Gastrocnemius medialis (tissue), 4 donors: ENCODE results near the gene TH. TPM values are rescaled to one million over a fixed set of nuclear protein-coding genes. Genes with fewer than 3 reads are reported as not detected.

ENCODE experiments used
- ATAC-seq, 2 donors: fragments of 150-250 bp; one replicate each; pipeline ENCODE4 v1.9.1; 2016
- DNase-seq, 2 donors: peaks; one replicate each; pipeline ENCODE4 v3.0.0-alpha.2; 2019
- H3K27ac ChIP-seq, 4 donors: fragments of 200-600 bp; sonication (generic); 1 replicate in 1 of 4; 2 replicates in 3 of 4; pipeline ENCODE4 v1.5.1; 2016 to 2018; ENCODE audit warnings: mild to moderate bottlenecking in 2 of 4, moderate library complexity in 1 of 4
- H3K27me3 ChIP-seq, 3 donors: fragments of 200-600 bp; sonication (generic) in 2 of 3; 1 replicate in 1 of 3; 2 replicates in 2 of 3; pipeline versions ENCODE4 v1.5.1 to v1.6.0; 2016 to 2019; ENCODE audit warnings: mild to moderate bottlenecking in 1 of 3, moderate library complexity in 1 of 3
- H3K36me3 ChIP-seq, 2 donors: fragments of 200-600 bp; sonication (generic) in 1 of 2; one replicate each; pipeline ENCODE4 v1.5.1; 2017 to 2018
- H3K4me1 ChIP-seq, 2 donors: fragments of 200-600 bp; sonication (generic) in 1 of 2; one replicate each; pipeline ENCODE4 v1.5.1; 2016 to 2017; ENCODE audit warnings: mild to moderate bottlenecking in 2 of 2
- H3K4me3 ChIP-seq, 4 donors: fragments of 200-600 bp; sonication (generic) in 3 of 4; 1 replicate in 1 of 4; 2 replicates in 3 of 4; pipeline ENCODE4 v1.5.1; 2016 to 2019; ENCODE audit warnings: mild to moderate bottlenecking in 2 of 4
- H3K9me3 ChIP-seq, 3 donors: fragments of 200-600 bp; sonication (generic) in 2 of 3; 1 replicate in 1 of 3; 2 replicates in 2 of 3; pipeline ENCODE4 v1.5.1; 2016 to 2019
- CTCF ChIP-seq, 5 experiments: fragments of 450-650 bp in 3 of 5; fragments of 200-600 bp in 2 of 5; sonication (generic) in 2 of 5; IDR thresholded peaks in 4 of 5; conservative IDR thresholded peaks in 1 of 5; 1 replicate in 4 of 5; 2 replicates in 1 of 5; pipeline ENCODE4 v1.5.1; 2016 to 2019; ENCODE audit warnings: antibody characterized with exemption in 5 of 5, mild to moderate bottlenecking in 3 of 5, moderate library complexity in 3 of 5
- POLR2A ChIP-seq, 2 donors: fragments of 450-650 bp; IDR thresholded peaks; one replicate each; pipeline ENCODE4 v1.6.1; 2017; ENCODE audit warnings: antibody characterized with exemption in 2 of 2, mild to moderate bottlenecking in 2 of 2, moderate library complexity in 2 of 2
- in situ Hi-C, 4 donors: fragments of 200-750 bp; cut with MboI; loops; one replicate each; pipeline versions ENCODE4 v1.15.0 to v1.8.0; 2017; ENCODE audit warnings: low sequenced_read_pairs in 4 of 4
- intact Hi-C: fragments of 100-400 bp; cut with DNase I; formaldehyde crosslinking; loops from one replicate; pipeline ENCODE4 v1.15.1; 2023; ENCODE audit warnings: low total_unique reads
- total RNA-seq, 4 donors: library from RNA; depleted of rRNA; stranded (reverse); fragments of >200 nt; gene quantifications; one replicate each; pipeline versions ENCODE4 v1.1.0 to v1.2.3, GENCODE V29; 2016

TH gene
- total RNA-seq, 4 donors from 2014 or later: not detected

- H3K36me3 ChIP-seq: no peaks in the 10 kb centered on the region
- H3K9me3 ChIP-seq: no peaks in the 10 kb centered on the region
- no peak for TF ChIP-seq POLR2A (IDR thresholded peaks at IDR 0.05)
- TF ChIP-seq CTCF (IDR thresholded peaks at IDR 0.05 in 4 of 5, conservative IDR thresholded peaks at IDR 0.05 in 1 of 5): no peak
- no peak overlapping the region for H3K4me3 ChIP-seq
- in situ Hi-C loops: loop anchor here (10.0 to 25.0 kb wide), 3 partner anchors 222 to 247 kb away; partner anchors contain the start of genes TSSC4 (in 2 of the 4), KCNQ1 (in 1 of the 4) and TRPM5 (in 1 of the 4)
- H3K27ac ChIP-seq: no peak overlapping the region
- intact Hi-C loops: loop anchor here (10.0 kb wide), 1 partner anchor 115 kb away; the partner anchor contains the start of genes C11orf21 and TSPAN32
- no peaks in the 10 kb centered on the region for H3K4me1 ChIP-seq
- ATAC-seq: no peak
- peaks cover 28 to 39% (median 36%) of the 10 kb centered on the region in 3 donors for H3K27me3 ChIP-seq
- DNase-seq: no peak
Measured at GRCh38 chr11:2189938-2190656, 18.5 kb upstream of the TH start.

- DNase-seq: no peak
- H3K9me3 ChIP-seq: no peaks in the 10 kb centered on the region
- H3K4me3 ChIP-seq: no peak overlapping the region
- intact Hi-C loops (no loop called here), in situ Hi-C loops (loop anchor here in 3 of 4 donors (25.0 kb wide), 2 partner anchors 224 to 249 kb away; partner anchors contain the start of genes TSSC4 (in 2 of the 3), KCNQ1 (in 1 of the 3) and TRPM5 (in 1 of the 3))
- no peak for TF ChIP-seq POLR2A (IDR thresholded peaks at IDR 0.05)
- no peaks in the 10 kb centered on the region for H3K36me3 ChIP-seq
- no peak overlapping the region for H3K27ac ChIP-seq
- H3K27me3 ChIP-seq: peaks cover 28 to 37% (median 35%) of the 10 kb centered on the region in 3 donors
- ATAC-seq: no peak
- H3K4me1 ChIP-seq: no peaks in the 10 kb centered on the region
Measured at GRCh38 chr11:2188745-2189144, 17.1 kb upstream of the TH start.

GRCh38 chr11:2187280-2187707 is 15.7 kb upstream of the TH start:
- Histone ChIP-seq H3K4me1 (no peaks in the 10 kb centered on the region), H3K36me3 (no peaks in the 10 kb centered on the region), H3K27ac (no peak overlapping the region), H3K27me3 (peaks cover 28 to 37% (median 35%) of the 10 kb centered on the region in 3 donors), H3K4me3 (no peak overlapping the region), H3K9me3 (no peaks in the 10 kb centered on the region)
- ATAC-seq (no peak), DNase-seq (no peak)
- in situ Hi-C loops: loop anchor here in 3 of 4 donors (25.0 kb wide), 2 partner anchors 225 to 250 kb away; partner anchors contain the start of genes TSSC4 (in 2 of the 3), KCNQ1 (in 1 of the 3) and TRPM5 (in 1 of the 3)
- intact Hi-C loops: no loop called here
- TF ChIP-seq POLR2A (IDR thresholded peaks at IDR 0.05) (no peak), CTCF (IDR thresholded peaks at IDR 0.05 in 4 of 5, conservative IDR thresholded peaks at IDR 0.05 in 1 of 5) (no peak)

GRCh38 chr11:2186669-2187279 is 15.2 kb upstream of the TH start:
- Histone ChIP-seq H3K9me3 (no peaks in the 10 kb centered on the region), H3K36me3 (no peaks in the 10 kb centered on the region), H3K27me3 (peaks cover 28 to 37% (median 33%) of the 10 kb centered on the region in 3 donors), H3K27ac (no peak overlapping the region), H3K4me3 (no peak overlapping the region), H3K4me1 (no peaks in the 10 kb centered on the region)
- in situ Hi-C loops: loop anchor here in 3 of 4 donors (25.0 kb wide), 2 partner anchors 226 to 251 kb away; partner anchors contain the start of genes TSSC4 (in 2 of the 3), KCNQ1 (in 1 of the 3) and TRPM5 (in 1 of the 3)
- ATAC-seq (no peak), DNase-seq (no peak)
- intact Hi-C loops: no loop called here
- TF ChIP-seq POLR2A (IDR thresholded peaks at IDR 0.05) (no peak), CTCF (IDR thresholded peaks at IDR 0.05 in 4 of 5, conservative IDR thresholded peaks at IDR 0.05 in 1 of 5) (peak in 2 of 5 experiments; percentile 8 to 29)
